Measurements from ENCODE around the gene PRSS53. TPM values are rescaled to one million over a fixed set of nuclear protein-coding genes. Genes with fewer than 3 reads are reported as not detected.

PRSS53 gene
- total and polyA plus RNA-seq, 10 of the 15 experiments (the other 5 are each of a cell fraction or from before 2014, with no cell fraction given), result 0.35 to 3.4 (median 0.88) TPM; not detected in 2

DNA sequence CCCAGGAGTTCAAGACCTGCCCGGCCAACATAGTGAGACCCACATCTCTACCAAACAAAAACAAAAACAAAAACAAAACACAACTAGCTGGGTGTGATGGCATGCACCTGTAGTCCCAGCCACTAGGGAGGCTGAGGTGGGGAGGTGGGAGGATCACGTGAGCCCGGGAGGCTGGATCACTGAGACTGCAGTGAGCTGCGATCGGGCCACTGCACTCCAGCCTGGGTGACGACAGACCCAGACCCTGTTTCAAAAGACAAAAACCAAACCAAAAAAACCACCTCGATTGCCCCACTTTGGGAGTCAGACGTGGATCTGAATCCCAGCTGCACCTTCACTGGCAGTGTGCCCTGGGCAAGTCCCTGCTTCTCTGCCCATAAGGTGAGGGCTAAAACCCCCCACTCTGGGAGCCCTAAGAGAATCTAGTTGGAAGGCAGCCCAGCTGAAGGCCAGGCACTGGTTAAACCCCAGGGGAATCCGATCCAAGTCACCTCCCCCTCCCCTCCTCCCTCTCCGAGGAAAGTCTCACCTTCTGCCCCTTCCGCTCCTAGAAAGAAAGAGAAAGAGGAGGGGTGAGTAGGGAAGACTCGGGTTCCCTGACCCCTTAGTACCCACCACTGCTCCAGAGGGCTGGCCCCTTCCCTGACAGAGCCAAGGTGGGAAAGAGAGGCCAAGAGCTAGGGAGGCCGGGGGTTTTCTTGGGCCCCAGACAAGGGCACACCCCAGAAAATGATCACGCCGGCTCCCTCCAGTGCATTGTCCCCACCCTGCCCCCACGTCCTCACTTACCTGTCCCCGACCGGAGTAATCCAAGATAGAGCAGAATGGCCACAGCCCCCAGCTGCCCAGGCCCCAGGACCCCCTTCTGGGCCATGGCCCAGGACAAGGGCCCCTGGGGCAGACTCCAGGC, 46.1 kb upstream of the PRSS53 start (continued):
- TF ChIP-seq EP300 (IDR thresholded peaks at IDR 0.05; ENCODE audit: borderline replicate concordance in 1 of 2, control insufficient read depth in 1 of 2, low read depth in 2 of 2, low read length in 2 of 2) (no peak), BCLAF1 (IDR thresholded peaks at IDR 0.05) (no peak)
- TF ChIP-seq, protein P1, sequence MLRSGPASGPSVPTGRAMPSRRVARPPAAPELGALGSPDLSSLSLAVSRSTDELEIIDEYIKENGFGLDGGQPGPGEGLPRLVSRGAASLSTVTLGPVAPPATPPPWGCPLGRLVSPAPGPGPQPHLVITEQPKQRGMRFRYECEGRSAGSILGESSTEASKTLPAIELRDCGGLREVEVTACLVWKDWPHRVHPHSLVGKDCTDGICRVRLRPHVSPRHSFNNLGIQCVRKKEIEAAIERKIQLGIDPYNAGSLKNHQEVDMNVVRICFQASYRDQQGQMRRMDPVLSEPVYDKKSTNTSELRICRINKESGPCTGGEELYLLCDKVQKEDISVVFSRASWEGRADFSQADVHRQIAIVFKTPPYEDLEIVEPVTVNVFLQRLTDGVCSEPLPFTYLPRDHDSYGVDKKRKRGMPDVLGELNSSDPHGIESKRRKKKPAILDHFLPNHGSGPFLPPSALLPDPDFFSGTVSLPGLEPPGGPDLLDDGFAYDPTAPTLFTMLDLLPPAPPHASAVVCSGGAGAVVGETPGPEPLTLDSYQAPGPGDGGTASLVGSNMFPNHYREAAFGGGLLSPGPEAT (IDR thresholded peaks at IDR 0.05; ENCODE audit: low read depth), result no peak

DNA sequence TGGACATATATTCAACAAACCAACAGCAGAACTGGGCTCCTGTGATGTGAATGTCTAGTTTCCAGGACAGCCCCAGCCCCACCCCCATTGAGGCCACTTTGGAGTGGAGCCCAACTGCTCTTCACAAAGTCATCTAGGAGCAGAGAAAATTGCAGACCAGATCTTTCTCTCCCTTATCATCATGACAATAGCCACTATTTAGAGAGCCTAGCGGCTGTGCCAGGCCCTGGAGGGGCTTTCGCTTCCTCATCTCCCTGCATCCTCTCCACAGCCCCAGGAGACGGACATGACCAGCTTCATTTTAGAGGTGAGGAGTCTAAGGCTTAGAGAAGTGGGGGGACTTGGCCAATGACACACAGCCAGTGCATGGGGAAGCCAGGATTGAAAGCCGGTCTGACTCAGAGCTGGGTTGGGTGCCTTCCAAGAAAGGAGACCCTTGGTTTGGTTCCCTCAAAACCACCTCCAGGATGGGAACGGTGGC, 45.4 kb upstream of the PRSS53 start:
- H3K9me3 ChIP-seq (replicated peaks; ENCODE audit: control insufficient read depth, insufficient read depth, low read length), result no peaks in the 10 kb centered on the region
- WGBS (ENCODE audit: insufficient coverage, insufficient replicate concordance, low lambda C conversion rate, missing lambda C conversion rate), result 65% methylated on average over 5 of the region's 5 CpGs
- no peaks in the 10 kb centered on the region for H3K27me3 ChIP-seq (replicated peaks in 1 of 2; ENCODE audit: control insufficient read depth in 2 of 2, insufficient read depth in 2 of 2, low read length in 1 of 2)
- H3K4me2 ChIP-seq (ENCODE audit: control insufficient read depth, insufficient read depth), result no peak overlapping the region
- no peak overlapping the region for H2AFZ ChIP-seq (ENCODE audit: control insufficient read depth, low read depth, low read length)
- no peak overlapping the region for H3K27ac ChIP-seq (ENCODE audit: control insufficient read depth, insufficient read depth)
- H4K20me1 ChIP-seq (ENCODE audit: control insufficient read depth, insufficient read depth), result no peaks in the 10 kb centered on the region
- ChIA-PET CTCF (no interaction called here), POLR2A (no interaction called here), SMC1A (ENCODE audit: uncharacterized antibody, unreplicated experiment) (no interaction called here), RAD21 (ENCODE audit: unreplicated experiment) (no interaction called here)
- H3K4me3 ChIP-seq, result no peak overlapping the region
- no peaks in the 10 kb centered on the region for H3K4me1 ChIP-seq (ENCODE audit: control insufficient read depth, insufficient read depth, low read length)
- H3K79me2 ChIP-seq (ENCODE audit: control insufficient read depth, insufficient read depth, low read length), result no peaks in the 10 kb centered on the region
- H3K36me3 ChIP-seq (ENCODE audit: control insufficient read depth in 2 of 2, insufficient read depth in 2 of 2, low read length in 1 of 2), result no peaks in the 10 kb centered on the region; a peak in 1 of 4 replicates
- no TSS peak for BruUV-seq (replicated peaks)
- DNase-seq (ENCODE audit: low read depth, low spot score) (no peak), FAIRE-seq (no peak), ATAC-seq (no peak)
- intact Hi-C loops (cut with micrococcal nuclease; ENCODE audit: unreplicated experiment), result no loop called here
- in situ Hi-C loops (cut with MboI), result no loop called here
- H3K9ac ChIP-seq (ENCODE audit: control insufficient read depth, insufficient read depth, low read length), result no peak overlapping the region
- TF ChIP-seq RELA (IDR thresholded peaks at IDR 0.05; ENCODE audit: borderline replicate concordance, partially characterized antibody), result no peak
- TF ChIP-seq, protein P2, sequence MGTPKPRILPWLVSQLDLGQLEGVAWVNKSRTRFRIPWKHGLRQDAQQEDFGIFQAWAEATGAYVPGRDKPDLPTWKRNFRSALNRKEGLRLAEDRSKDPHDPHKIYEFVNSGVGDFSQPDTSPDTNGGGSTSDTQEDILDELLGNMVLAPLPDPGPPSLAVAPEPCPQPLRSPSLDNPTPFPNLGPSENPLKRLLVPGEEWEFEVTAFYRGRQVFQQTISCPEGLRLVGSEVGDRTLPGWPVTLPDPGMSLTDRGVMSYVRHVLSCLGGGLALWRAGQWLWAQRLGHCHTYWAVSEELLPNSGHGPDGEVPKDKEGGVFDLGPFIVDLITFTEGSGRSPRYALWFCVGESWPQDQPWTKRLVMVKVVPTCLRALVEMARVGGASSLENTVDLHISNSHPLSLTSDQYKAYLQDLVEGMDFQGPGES (IDR thresholded peaks at IDR 0.05), result no peak
- TF ChIP-seq SP1 (IDR thresholded peaks at IDR 0.05; ENCODE audit: low read depth, low read length), result no peak
- no peak for TF ChIP-seq TARDBP (IDR thresholded peaks at IDR 0.05; ENCODE audit: borderline replicate concordance)
- TF ChIP-seq, protein P3, sequence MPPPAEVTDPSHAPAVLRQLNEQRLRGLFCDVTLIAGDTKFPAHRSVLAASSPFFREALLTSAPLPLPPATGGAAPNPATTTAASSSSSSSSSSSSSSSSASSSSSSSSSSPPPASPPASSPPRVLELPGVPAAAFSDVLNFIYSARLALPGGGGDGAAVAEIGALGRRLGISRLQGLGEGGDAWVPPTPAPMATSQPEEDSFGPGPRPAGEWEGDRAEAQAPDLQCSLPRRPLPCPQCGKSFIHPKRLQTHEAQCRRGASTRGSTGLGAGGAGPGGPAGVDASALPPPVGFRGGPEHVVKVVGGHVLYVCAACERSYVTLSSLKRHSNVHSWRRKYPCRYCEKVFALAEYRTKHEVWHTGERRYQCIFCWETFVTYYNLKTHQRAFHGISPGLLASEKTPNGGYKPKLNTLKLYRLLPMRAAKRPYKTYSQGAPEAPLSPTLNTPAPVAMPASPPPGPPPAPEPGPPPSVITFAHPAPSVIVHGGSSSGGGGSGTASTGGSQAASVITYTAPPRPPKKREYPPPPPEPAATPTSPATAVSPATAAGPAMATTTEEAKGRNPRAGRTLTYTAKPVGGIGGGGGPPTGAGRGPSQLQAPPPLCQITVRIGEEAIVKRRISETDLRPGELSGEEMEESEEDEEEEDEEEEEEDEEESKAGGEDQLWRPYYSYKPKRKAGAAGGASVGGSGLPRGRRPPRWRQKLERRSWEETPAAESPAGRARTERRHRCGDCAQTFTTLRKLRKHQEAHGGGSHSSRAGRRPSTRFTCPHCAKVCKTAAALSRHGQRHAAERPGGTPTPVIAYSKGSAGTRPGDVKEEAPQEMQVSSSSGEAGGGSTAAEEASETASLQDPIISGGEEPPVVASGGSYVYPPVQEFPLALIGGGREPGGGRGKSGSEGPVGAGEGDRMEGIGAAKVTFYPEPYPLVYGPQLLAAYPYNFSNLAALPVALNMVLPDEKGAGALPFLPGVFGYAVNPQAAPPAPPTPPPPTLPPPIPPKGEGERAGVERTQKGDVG (CRISPR knock-in tag; IDR thresholded peaks at IDR 0.05), result no peak
- TF ChIP-seq FOXK2 (IDR thresholded peaks at IDR 0.05), result no peak
- no peak for TF ChIP-seq MXI1 (IDR thresholded peaks at IDR 0.05; ENCODE audit: low read depth, low read length)
- TF ChIP-seq MTA2 (IDR thresholded peaks at IDR 0.05; ENCODE audit: low read depth), result no peak
- TF ChIP-seq YBX1 (IDR thresholded peaks at IDR 0.05), result no peak

Data from GM12878 (cell line).